Right lobe of liver (tissue), 6 donors: ENCODE measurements around the gene STK11. TPM values are rescaled to one million over a fixed set of nuclear protein-coding genes. Genes with fewer than 3 reads are reported as not detected.

Source experiments
- ATAC-seq, 4 donors: fragments of 200-7000 bp; cut with Tn5 transposase; one replicate each; pipeline ENCODE4 v1.9.1; 2020; ENCODE audit warnings: mild to moderate bottlenecking in 4 of 4, moderate library complexity in 4 of 4
- DNase-seq, 3 donors: peaks; one replicate each; pipeline ENCODE4 v3.0.0-alpha.2; 2020
- H3K27ac ChIP-seq, 3 donors: fragments of 200-600 bp; one replicate each; pipeline ENCODE4 v1.8.0; 2022
- H3K27me3 ChIP-seq, 2 donors: fragments of 200-600 bp; one replicate each; pipeline ENCODE4 v1.8.0; 2022
- H3K36me3 ChIP-seq, 4 donors: fragments of 200-600 bp; sonication (generic) in 1 of 4; one replicate each; pipeline versions ENCODE4 v1.5.1 to v1.8.0; 2017 to 2022; ENCODE audit warnings: control low read depth in 1 of 4
- H3K4me1 ChIP-seq, 4 donors: fragments of 200-600 bp; sonication (generic) in 1 of 4; one replicate each; pipeline versions ENCODE4 v1.5.1 to v1.8.0; 2017 to 2022; ENCODE audit warnings: control low read depth in 1 of 4
- H3K4me3 ChIP-seq, 3 donors: fragments of 200-600 bp; one replicate each; pipeline ENCODE4 v1.8.0; 2022
- H3K9me3 ChIP-seq, 4 donors: fragments of 200-600 bp; sonication (generic) in 1 of 4; one replicate each; pipeline versions ENCODE4 v1.5.1 to v1.8.0; 2017 to 2022; ENCODE audit warnings: control low read depth in 1 of 4
- CTCF ChIP-seq, 4 donors: fragments of 200-600 bp in 3 of 4; fragments of 450-650 bp in 1 of 4; IDR thresholded peaks; one replicate each; pipeline versions ENCODE4 v1.5.1 to v1.8.0; 2016 to 2022; ENCODE audit warnings: antibody characterized with exemption in 4 of 4, mild to moderate bottlenecking in 2 of 4
- POLR2A ChIP-seq: fragments of 450-650 bp; IDR thresholded peaks from one replicate; pipeline ENCODE4 v1.6.1; 2017; ENCODE audit warnings: antibody characterized with exemption, mild to moderate bottlenecking
- WGBS: methylation state at CpG from one replicate; pipeline ENCODE4 v1.1.6; 2018; ENCODE audit warnings: low coverage, low lambda C conversion rate; ENCODE audit not compliant: insufficient coverage; ENCODE audit errors: missing lambda C conversion rate; 5-methylcytosine and 5-hydroxymethylcytosine counted together
- intact Hi-C, 2 donors: fragments of 100-400 bp; cut with DNase I; formaldehyde crosslinking; loops; one replicate each; pipeline versions ENCODE4 v1.11.2 to v1.14.1; 2022
- total RNA-seq, 6 experiments: library from RNA; depleted of rRNA in 2 of 6; stranded (reverse); fragments of >200 nt in 2 of 6; fragmentation: NEBNext Ultra II Directional in 3 of 6; extraction: Animal tissue kit (Norgen Biotek cat#: 25700) in 3 of 6; gene quantifications; one replicate each; pipeline versions ENCODE4 v1.1.0 to v1.2.4, GENCODE V29; 2016 to 2023
- donor health status: DM: no; HTN: yes; CAD: no.
- donor health status: DM: no; HTN: no; CAD: no.
- donor health status: DM: no; HTN: no; CAD: no.
- donor health status: DM: no; HTN: yes; CAD: no.
- donor health status: DM: no; HTN: yes; CAD: no.

The STK11 gene
- total RNA-seq, 6 experiments from 2014 or later: 23.8 to 34.0 (median 29.5) TPM

DNA sequence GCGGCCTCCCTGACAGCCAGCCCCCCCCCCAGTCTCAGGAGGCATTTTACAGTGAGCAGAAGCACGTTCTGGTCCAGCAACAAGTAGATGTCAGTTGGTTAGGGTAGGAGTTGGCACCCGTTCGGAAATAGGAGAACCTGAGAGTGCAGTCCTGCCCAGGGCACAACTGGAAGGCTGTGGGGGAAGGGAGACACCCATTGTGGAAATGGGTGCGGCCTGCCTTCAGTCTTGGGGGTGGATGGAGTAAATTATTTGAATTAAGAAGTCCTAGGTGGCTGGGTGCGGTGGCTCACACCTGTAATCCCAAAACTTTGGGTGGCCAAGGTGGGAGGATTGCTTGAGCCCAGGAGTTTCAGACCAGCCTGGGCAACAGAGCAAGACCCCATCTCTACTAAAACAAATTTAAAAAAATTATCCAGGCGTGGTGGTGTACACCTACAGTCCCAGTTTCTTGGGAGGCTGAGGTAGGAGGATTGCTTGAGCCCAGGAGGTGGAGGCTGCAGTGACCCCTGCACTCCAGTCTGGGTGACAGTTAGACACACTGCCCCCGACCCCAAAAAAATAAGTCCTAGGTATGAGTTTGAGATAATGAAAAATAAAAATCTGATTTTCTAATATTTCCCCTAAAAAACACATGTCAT lies 64.8 kb downstream of the STK11 start:
- 11% methylated on average over 7 of the region's 8 CpGs for WGBS
- peaks cover 10 to 43% (median 27%) of the 10 kb centered on the region in 4 donors for H3K36me3 ChIP-seq
- DNase-seq: no peak

GRCh38 chr19:1270854-1271527 lies 65.4 kb downstream of the STK11 start:
- no peaks in the 10 kb centered on the region for H3K9me3 ChIP-seq
- peak overlapping the region; percentile 88 to 99 (median 97) for H3K27ac ChIP-seq
- peaks cover 10 to 43% (median 27%) of the 10 kb centered on the region in 4 donors for H3K36me3 ChIP-seq
- intact Hi-C loops: no loop called here
- peak overlapping the region; percentile 55 to 87 (median 69) for H3K4me3 ChIP-seq
- H3K27me3 ChIP-seq: no peaks in the 10 kb centered on the region
- H3K4me1 ChIP-seq: peaks cover 0 to 73% (median 28%) of the 10 kb centered on the region in 4 donors
- DNase-seq (no peak), ATAC-seq (no peak)
- TF ChIP-seq POLR2A (no peak), CTCF (IDR thresholded peaks at IDR 0.05) (no peak)
- WGBS: 26% methylated on average over 5 of the region's 26 CpGs

More for the DNA sequence above, 64.8 kb downstream of the STK11 start:
- Histone ChIP-seq H3K4me1 (peaks cover 0 to 77% (median 31%) of the 10 kb centered on the region in 4 donors), H3K27ac (peak overlapping the region; percentile 88 to 99 (median 97)), H3K4me3 (peak overlapping the region; percentile 55 to 87 (median 69)), H3K9me3 (no peaks in the 10 kb centered on the region), H3K27me3 (no peaks in the 10 kb centered on the region)
- intact Hi-C loops: no loop called here
- no peak for ATAC-seq
- TF ChIP-seq POLR2A: no peak
- no peak for TF ChIP-seq CTCF (IDR thresholded peaks at IDR 0.05)

DNA sequence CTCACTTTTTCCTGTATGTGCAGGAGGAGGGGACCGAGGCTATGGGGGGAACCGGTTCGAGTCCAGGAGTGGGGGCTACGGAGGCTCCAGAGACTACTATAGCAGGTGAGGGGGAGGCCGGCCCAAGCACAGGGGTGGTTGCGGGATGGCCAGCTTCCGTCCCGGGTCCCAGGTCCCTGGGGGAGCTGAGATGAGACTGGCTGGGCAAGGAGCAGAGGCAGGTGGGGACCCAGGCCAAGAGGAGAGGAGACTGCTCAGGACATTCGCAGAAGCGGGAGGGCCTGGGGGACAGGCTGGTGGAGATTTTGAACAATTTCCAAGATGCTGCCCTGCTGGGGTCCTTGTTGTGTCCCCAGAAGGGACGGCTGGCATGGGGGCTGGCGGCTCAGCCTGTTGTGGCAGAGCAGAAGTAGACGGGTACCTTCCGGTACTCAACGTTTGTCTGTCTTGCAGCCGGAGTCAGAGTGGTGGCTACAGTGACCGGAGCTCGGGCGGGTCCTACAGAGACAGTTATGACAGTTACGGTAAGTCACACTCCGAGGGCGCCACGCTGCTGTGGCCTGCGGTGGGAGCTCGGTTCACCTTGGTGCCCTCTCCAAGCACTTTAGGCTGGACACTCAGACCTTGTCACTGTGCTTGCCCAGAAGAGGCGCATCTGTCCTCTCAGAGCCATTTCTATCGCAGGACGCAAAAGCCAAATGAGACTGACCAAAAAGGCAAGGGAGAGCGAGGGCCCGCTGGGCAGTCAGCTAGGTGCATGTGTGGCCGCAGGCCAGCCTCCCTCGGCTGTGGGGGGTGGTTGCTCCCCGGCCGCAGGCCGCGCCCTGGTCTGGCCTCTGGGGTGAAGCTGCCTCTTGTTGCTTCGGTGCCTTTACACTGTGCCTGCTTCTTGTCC lies 66.2 kb downstream of the STK11 start:
- Histone ChIP-seq H3K4me1 (peaks cover 0 to 74% (median 30%) of the 10 kb centered on the region in 4 donors), H3K4me3 (peak overlapping the region in 1 of 3 donors; percentile 55), H3K27ac (no peak overlapping the region), H3K27me3 (no peaks in the 10 kb centered on the region), H3K36me3 (peaks cover 10 to 43% (median 27%) of the 10 kb centered on the region in 4 donors), H3K9me3 (no peaks in the 10 kb centered on the region)
- TF ChIP-seq POLR2A (no peak), CTCF (IDR thresholded peaks at IDR 0.05) (no peak)
- DNase-seq: peak in 1 of 3 donors; percentile 46
- intact Hi-C loops: no loop called here
- 43% methylated on average over 4 of the region's 37 CpGs for WGBS
- ATAC-seq: no peak

GRCh38 chr19:1272423-1273262 lies 67.1 kb downstream of the STK11 start:
- ATAC-seq (no peak), DNase-seq (no peak)
- H3K27me3 ChIP-seq: no peaks in the 10 kb centered on the region
- peak overlapping the region in 2 of 3 donors; percentile 15 to 30 for H3K27ac ChIP-seq
- intact Hi-C loops: no loop called here
- H3K4me3 ChIP-seq: no peak overlapping the region
- 53% methylated on average over 30 of the region's 33 CpGs for WGBS
- peaks cover 10 to 43% (median 27%) of the 10 kb centered on the region in 4 donors for H3K36me3 ChIP-seq
- H3K4me1 ChIP-seq: peaks cover 0 to 65% (median 30%) of the 10 kb centered on the region in 4 donors
- H3K9me3 ChIP-seq: no peaks in the 10 kb centered on the region
- TF ChIP-seq CTCF (IDR thresholded peaks at IDR 0.05) (no peak), POLR2A (no peak)
